ENCODE results near the gene LRWD1.
A peak's percentile ranks its signal among the peaks of the same experiment; 100 is the strongest.

LRWD1 gene

GRCh38 chr7:102431617-102432298, 33.0 kb upstream of the LRWD1 start (continued):
- TF ChIP-seq ZNF175 (tag by site-specific recombination; IDR thresholded peaks at IDR 0.05) = no peak
- TF ChIP-seq GLIS1 (tag by site-specific recombination; IDR thresholded peaks at IDR 0.05) = no peak; the same call in 1 of the 2 replicates
- TF ChIP-seq, protein P1, sequence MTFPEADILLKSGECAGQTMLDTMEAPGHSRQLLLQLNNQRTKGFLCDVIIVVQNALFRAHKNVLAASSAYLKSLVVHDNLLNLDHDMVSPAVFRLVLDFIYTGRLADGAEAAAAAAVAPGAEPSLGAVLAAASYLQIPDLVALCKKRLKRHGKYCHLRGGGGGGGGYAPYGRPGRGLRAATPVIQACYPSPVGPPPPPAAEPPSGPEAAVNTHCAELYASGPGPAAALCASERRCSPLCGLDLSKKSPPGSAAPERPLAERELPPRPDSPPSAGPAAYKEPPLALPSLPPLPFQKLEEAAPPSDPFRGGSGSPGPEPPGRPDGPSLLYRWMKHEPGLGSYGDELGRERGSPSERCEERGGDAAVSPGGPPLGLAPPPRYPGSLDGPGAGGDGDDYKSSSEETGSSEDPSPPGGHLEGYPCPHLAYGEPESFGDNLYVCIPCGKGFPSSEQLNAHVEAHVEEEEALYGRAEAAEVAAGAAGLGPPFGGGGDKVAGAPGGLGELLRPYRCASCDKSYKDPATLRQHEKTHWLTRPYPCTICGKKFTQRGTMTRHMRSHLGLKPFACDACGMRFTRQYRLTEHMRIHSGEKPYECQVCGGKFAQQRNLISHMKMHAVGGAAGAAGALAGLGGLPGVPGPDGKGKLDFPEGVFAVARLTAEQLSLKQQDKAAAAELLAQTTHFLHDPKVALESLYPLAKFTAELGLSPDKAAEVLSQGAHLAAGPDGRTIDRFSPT (tag by site-specific recombination; IDR thresholded peaks at IDR 0.05) = peak; percentile 88; the same call in 1 of the 2 replicates
- TF ChIP-seq ZNF561 (tag by site-specific recombination; IDR thresholded peaks at IDR 0.05; ENCODE audit: borderline replicate concordance) = no peak
- no peak for TF ChIP-seq ZNF146 (tag by site-specific recombination; IDR thresholded peaks at IDR 0.05)
- peak; percentile 92 for TF ChIP-seq PRDM10 (tag by site-specific recombination; IDR thresholded peaks at IDR 0.05)
- no peak for TF ChIP-seq ZNF433 (tag by site-specific recombination; IDR thresholded peaks at IDR 0.05; ENCODE audit: low read depth)
- TF ChIP-seq ZNF677 (tag by site-specific recombination; IDR thresholded peaks at IDR 0.05) = no peak
- no peak for TF ChIP-seq ZNF24 (tag by site-specific recombination; IDR thresholded peaks at IDR 0.05)
- no peak for TF ChIP-seq ZNF341 (tag by site-specific recombination; IDR thresholded peaks at IDR 0.05; ENCODE audit: low read depth)
- TF ChIP-seq ZBTB1 (tag by site-specific recombination; IDR thresholded peaks at IDR 0.05) = no peak
- TF ChIP-seq ZNF211 (tag by site-specific recombination; IDR thresholded peaks at IDR 0.05; ENCODE audit: low read depth) = no peak
- TF ChIP-seq ZNF549 (tag by site-specific recombination; IDR thresholded peaks at IDR 0.05) = no peak
- no peak for TF ChIP-seq ZNF449 (tag by site-specific recombination; IDR thresholded peaks at IDR 0.05)
- peak; percentile 67 for TF ChIP-seq WT1 (tag by site-specific recombination; IDR thresholded peaks at IDR 0.05)
- TF ChIP-seq ZNF112 (tag by site-specific recombination; IDR thresholded peaks at IDR 0.05) = no peak
- TF ChIP-seq, protein P2, sequence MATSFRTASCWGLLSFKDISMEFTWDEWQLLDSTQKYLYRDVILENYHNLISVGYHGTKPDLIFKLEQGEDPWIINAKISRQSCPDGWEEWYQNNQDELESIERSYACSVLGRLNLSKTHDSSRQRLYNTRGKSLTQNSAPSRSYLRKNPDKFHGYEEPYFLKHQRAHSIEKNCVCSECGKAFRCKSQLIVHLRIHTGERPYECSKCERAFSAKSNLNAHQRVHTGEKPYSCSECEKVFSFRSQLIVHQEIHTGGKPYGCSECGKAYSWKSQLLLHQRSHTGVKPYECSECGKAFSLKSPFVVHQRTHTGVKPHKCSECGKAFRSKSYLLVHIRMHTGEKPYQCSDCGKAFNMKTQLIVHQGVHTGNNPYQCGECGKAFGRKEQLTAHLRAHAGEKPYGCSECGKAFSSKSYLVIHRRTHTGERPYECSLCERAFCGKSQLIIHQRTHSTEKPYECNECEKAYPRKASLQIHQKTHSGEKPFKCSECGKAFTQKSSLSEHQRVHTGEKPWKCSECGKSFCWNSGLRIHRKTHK (tag by site-specific recombination; IDR thresholded peaks at IDR 0.05) = no peak
- TF ChIP-seq GLIS2 (tag by site-specific recombination; IDR thresholded peaks at IDR 0.05) = peak; percentile 32; the same call in 1 of the 2 replicates
